Measurements from ENCODE around the gene MARCHF9.
A peak's percentile ranks its signal among the peaks of the same experiment; 100 is the strongest.

MARCHF9 gene

GRCh38 chr12:57744777-57745484, 10.0 kb upstream of the MARCHF9 start, which contains the start of gene TSPAN31:
TSS of gene TSPAN31 (plus strand) at chr12:57745039. CDS start at chr12:57745155, 116 bp downstream.
- Histone ChIP-seq H3K4me3 (replicated peaks; ENCODE audit: low read depth, low read length) (peak within 1 kb of the TSS; percentile 96), H3K27me3 (replicated peaks; ENCODE audit: control insufficient read depth, insufficient read depth, low read length) (no peaks in the 10 kb centered on the region), H3K36me3 (ENCODE audit: control insufficient read depth, insufficient read depth, low read length) (peaks cover 6% of the 10 kb centered on the region)
- peak; percentile 88 for DNase-seq (ENCODE audit: extremely low read depth, insufficient read length)
- no peak for TF ChIP-seq CTCF (IDR thresholded peaks at IDR 0.05; ENCODE audit: insufficient read depth, low read length, poor library complexity, severe bottlenecking)

- no peaks in the 10 kb centered on the region for H3K27me3 ChIP-seq (replicated peaks; ENCODE audit: control insufficient read depth, insufficient read depth, low read length)
- H3K4me3 ChIP-seq (replicated peaks; ENCODE audit: low read depth, low read length): peak overlapping the region; percentile 96
- TF ChIP-seq CTCF (IDR thresholded peaks at IDR 0.05; ENCODE audit: insufficient read depth, low read length, poor library complexity, severe bottlenecking): no peak
- H3K36me3 ChIP-seq (ENCODE audit: control insufficient read depth, insufficient read depth, low read length): peaks cover 7% of the 10 kb centered on the region
- no peak for DNase-seq (ENCODE audit: extremely low read depth, insufficient read length)
Observed at GRCh38 chr12:57745485-57745881, 9.4 kb upstream of the MARCHF9 start.

- no peak for DNase-seq (ENCODE audit: extremely low read depth, insufficient read length)
- no peak for TF ChIP-seq CTCF (IDR thresholded peaks at IDR 0.05; ENCODE audit: insufficient read depth, low read length, poor library complexity, severe bottlenecking)
- no peaks in the 10 kb centered on the region for H3K27me3 ChIP-seq (replicated peaks; ENCODE audit: control insufficient read depth, insufficient read depth, low read length)
- peak overlapping the region; percentile 96 for H3K4me3 ChIP-seq (replicated peaks; ENCODE audit: low read depth, low read length)
- H3K36me3 ChIP-seq (ENCODE audit: control insufficient read depth, insufficient read depth, low read length): peaks cover 10% of the 10 kb centered on the region
Observed at GRCh38 chr12:57746025-57746424, 8.9 kb upstream of the MARCHF9 start.

- H3K27me3 ChIP-seq (replicated peaks; ENCODE audit: control insufficient read depth, insufficient read depth, low read length): no peaks in the 10 kb centered on the region
- TF ChIP-seq CTCF (IDR thresholded peaks at IDR 0.05; ENCODE audit: insufficient read depth, low read length, poor library complexity, severe bottlenecking): no peak
- DNase-seq (ENCODE audit: extremely low read depth, insufficient read length): no peak
- peaks cover 10% of the 10 kb centered on the region for H3K36me3 ChIP-seq (ENCODE audit: control insufficient read depth, insufficient read depth, low read length)
- no peak overlapping the region for H3K4me3 ChIP-seq (replicated peaks; ENCODE audit: low read depth, low read length)
Observed at GRCh38 chr12:57749061-57749460, 5.8 kb upstream of the MARCHF9 start.

GRCh38 chr12:57750561-57751431, 4.1 kb upstream of the MARCHF9 start:
- Histone ChIP-seq H3K36me3 (ENCODE audit: control insufficient read depth, insufficient read depth, low read length) (peaks cover 10% of the 10 kb centered on the region), H3K27me3 (replicated peaks; ENCODE audit: control insufficient read depth, insufficient read depth, low read length) (no peaks in the 10 kb centered on the region), H3K4me3 (replicated peaks; ENCODE audit: low read depth, low read length) (peak overlapping the region; percentile 80)
- DNase-seq (ENCODE audit: extremely low read depth, insufficient read length): no peak
- no peak for TF ChIP-seq CTCF (IDR thresholded peaks at IDR 0.05; ENCODE audit: insufficient read depth, low read length, poor library complexity, severe bottlenecking)

Measured in GM06990 (cell line).